ENCODE results near the gene CDKN3.
"Not testable (repeated sequence)": the region's sequence is repeated elsewhere in the genome, so short reads cannot be mapped to it uniquely, and the experiment has no call there.

The CDKN3 gene

DNA sequence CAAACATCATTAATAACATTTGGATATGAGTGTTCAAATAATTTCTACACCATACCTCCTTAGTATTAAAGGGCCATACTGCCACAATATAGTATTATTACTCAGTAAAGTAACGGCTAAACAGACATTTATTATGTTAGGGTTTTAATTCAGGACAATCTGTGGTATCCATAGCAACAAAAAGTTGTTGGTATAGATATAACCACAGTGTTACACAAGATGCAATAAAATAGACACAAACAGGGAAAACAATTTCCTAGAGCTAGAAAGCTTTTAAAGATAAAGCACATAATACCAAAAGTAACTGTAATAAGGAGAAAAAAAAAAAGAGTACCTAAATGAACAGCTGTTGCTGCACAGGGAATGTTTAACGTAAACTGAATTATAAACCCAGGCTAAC is 28.3 kb downstream of the CDKN3 start:
- no peak for DNase-seq

DNA sequence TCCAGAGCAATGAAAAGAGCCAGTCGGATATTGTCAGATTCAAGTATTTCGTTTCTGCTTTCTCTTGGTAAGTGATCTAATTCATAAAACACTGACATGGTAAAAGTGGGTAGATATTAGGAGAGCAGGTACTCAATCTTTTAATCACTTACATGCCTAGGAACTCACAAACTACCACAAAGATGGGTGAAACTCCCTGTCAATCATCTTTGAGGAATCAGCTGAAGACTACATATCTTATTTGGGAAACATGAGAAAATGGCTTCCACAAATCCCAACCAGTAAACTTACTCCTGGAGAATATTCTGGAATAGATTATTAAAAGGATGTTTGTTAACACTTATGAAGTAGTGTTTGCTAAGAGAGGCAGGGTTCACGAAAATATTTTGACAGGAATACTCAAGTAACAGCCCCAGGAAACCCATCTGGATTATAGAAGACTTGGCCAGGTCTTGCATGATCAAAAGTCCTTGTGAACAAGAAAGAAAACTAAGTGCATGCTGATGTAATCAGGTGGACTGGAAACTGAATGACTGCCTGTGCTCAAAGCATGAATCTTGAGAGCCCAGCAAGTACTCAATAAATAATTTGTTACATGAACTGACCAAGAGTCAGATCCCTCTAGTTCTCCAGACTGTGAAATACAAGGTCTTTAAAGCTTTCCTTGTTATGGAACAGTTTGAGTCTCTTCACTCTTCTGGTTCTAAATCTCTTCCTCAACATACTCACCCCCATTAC is 28.9 kb downstream of the CDKN3 start:
- no peak for DNase-seq

DNA sequence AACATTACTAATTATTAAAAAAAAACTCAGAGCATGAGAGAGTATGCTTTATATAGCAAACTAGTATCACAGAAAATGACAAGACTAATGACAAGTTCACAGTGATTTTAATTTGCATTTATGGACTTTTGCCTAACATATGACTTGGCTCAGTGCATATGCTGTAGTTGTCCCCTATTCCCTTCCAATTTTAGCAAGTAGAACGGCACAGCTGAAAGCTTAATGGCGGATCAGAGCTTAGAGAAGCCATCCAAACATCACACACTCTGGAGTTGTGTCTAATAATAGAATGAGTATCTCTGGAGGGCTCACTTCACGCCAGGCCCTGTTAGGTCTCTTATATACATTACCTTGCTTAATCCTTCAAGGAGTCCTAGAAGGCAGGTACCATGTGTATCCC is 31.1 kb downstream of the CDKN3 start:
- no peak for DNase-seq

DNA sequence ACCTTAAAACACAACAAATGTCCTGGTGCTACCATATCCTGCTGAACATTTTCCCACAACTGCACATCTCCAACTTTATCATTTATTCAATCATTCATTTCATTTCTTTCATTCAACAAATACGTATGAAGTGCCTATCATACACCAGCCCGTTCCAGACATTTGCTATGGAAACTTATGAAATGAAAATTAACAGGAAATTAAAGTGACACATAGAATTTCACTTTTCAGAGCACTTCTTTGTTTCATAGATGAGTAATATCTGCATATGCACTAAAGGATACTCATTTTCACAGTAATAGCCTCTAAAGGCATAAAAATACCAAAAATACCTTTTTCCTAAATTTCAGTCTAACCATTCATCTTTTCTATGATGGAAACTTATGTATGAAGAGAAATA is 31.7 kb downstream of the CDKN3 start:
- DNase-seq, result no peak

DNA sequence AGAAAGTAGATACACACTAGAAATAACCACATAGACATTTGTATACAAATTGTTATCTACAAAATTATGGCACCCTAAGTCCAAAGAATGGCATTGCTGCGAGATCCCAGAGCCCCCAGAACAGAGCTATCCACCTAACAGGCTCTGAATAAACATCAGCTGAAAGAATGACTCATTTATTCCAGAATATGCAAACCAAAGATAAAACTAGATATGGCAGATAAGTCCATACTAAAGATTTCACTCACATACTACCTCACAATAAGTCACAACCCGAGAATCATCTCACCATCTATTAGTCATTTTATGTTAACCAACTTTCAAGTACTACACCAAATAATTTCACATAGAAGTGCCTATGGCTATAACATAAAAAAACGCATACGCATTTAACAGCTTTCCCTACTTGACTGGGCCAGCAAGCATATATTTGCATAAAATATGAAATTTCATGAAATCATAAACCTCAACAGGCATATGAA is 38.7 kb downstream of the CDKN3 start:
- no peak for DNase-seq

DNA sequence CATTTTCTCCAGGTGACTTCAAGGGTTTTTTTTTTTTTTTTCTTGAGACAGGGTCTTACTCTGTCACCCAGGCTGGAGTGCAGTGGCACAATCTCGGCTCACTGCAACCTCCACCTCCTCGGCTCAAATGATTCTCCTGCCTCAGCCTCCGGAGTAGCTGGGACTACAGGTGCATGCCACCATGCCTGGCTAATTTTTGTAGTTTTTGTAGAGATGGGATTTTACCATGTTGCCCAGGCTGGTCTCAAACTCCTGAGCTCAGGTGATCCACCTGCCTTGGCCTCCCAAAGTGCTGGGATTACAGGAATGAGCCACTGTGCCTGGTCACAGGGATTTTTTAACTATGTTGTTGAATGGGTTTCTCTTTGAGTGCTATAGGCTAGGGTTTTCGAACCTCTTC is 41.1 kb downstream of the CDKN3 start:
- not testable (repeated sequence) for DNase-seq

DNA sequence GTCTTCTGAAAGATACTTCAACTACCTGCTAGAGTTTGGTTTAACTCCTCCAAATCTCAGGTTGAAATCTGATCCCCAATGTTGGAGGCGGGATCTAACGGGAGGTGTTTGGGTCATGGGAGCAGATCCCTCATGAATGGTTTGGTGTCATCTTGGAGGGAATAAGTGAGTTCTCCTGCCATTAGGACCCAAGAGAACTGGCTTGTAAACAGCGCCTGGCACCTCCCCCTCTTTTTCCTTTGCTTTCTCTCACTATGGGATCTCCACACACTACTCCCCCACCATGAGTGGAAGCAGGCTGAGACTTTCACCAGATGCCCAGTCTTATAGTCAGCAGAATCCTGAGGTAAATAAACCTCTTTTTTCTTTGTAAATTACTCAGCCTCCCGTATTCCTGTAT is 41.9 kb downstream of the CDKN3 start:
- DNase-seq, result no peak

DNA sequence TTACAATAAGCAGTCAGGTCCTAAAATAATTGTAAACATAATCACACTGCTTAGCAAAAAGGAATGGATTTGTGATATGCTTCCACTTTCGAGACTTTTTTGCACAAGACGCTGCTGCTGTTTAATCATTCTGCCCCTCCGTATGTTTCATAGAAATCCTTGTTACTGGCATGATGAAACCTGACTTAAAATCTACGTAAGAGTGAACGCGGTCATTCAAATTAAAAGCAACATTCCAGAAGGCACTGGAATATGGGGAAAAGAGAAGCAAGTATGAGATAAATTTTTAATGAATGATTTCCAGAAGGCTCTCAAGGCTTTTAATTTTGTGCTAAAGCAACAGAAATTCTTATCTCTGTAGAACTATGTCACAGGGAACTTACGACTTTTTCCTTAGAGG is 43.2 kb downstream of the CDKN3 start:
- no peak for DNase-seq

DNA sequence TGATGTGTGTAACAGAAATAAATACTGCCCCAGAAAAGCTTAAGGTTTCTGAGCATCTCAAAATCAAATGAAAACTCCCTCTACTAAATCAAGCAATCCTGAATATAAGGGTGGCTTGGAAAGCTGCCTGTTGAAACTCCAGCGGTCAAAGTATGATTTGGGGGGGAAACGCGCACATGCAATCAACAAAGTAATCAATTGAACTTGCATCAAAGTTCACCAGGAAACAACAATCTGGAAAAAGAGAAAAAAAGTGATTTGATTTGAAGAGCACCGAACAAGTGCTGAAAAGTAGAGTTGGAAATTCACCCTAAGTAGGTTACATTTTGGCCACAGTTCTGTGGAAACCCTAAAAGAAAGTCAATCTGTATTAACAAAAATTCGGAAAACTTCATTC is 43.7 kb downstream of the CDKN3 start:
- DNase-seq, result no peak

DNA sequence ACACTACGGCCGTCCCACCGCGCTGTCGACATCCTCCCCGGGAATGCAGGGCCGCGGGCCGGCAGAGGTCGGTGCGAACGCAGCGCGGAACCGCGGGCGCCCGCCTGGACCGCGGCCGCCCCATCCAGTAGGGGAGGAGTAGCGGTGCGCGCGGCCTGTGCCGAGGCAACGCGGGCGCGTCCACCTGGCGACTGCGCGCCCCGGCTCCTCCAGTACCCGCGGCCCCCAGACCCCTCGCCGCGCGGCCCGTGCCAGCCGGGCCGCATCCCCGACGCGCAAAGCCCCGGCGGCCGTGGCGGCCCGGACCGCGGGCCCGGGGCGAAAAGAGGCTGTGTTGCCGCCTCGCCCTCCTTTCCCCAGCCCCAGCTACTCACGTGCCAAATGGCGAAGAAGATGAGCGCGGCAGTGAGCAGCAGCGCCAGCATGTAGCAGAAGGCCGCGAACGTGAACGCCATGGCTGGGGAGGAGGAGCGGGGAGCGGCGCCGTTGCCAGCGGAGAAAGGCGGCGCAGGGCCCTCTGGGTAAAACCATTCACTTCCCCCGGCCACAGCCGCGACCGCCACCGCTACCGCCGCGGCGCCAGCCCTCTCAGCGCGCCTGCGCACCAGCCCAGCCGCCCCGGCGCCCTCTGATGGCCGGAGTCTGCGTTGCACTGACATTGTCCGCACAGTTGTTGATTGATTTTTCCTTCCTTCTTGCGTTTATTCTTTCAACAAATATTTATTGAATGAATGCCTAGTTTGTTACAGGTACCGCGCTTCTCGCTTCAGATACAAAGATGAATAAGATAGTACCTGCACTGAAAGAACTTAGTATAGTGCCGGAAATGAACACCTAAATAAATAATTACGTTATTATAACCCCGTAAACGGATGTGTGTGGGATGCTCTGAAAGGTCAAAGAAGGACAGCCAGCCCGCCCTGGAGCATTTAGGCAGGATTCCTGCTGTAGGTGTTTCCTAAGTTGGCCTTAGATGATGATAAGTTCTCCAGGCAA is 44.4 kb downstream of the CDKN3 start, which contains the start of gene CNIH1:
Gene CNIH1 (minus strand): TSS at position 502 of the 996 bp plus-strand sequence. CDS start 47 bp downstream, at position 455.
- DNase-seq, result peak; percentile 80

DNA sequence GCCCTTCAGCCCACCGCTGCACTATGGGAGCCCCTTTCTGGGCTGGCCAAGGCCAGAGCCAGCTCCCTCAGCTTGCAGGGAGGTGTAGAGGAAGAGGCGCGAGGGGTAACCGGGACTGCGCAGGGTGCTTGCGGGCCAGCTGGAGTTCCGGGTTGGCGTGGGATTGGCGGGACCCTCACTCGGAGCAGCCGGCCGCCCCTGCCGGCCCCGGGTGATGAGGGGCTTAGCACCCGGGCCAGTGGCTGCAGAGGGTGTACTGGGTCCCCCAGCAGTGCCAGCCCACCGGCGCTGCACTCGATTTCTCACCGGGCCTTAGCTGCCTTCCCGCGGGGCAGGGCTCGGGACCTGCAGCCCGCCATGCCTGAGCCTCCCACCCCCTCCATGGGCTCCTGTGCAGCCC is 46.2 kb downstream of the CDKN3 start:
- not testable (repeated sequence) for DNase-seq

DNA sequence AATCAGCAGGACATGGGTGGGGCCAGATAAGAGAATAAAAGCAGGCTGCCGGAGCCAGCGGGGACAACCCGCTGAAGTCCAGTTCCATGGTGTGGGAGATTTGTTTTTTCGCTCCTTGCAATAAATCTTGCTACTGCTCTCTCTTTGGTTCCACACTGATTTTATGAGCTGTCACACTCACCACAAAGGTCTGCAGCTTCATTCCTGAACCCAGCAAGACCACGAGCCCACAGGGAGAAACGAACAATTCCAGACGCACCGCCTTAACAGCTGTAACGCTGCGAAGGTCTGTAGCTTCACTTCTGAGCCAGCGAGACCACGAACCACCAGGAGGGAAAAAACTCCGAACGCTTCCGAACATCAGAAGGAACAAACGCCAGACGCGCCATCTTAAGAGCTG is 47.2 kb downstream of the CDKN3 start:
- no peak for DNase-seq

DNA sequence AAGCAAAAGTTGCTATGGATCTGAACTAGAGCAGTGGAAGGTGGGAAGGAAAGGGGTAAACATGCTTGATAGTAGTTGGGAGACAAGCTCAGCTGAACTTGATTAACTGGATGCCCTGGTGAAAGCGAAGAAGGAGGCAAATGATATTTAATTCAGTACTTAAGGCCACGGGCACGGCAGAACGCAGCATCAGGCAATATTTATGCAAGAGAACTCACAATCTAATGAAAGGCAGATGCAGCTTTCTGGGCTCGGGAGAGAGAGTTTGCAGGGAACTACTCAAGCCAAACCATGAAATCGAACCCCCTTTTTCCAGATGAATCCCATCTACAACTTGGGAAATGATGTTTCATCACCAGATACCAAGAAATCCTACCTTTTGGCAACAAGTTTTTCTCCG is 47.9 kb downstream of the CDKN3 start:
- DNase-seq, result no peak

DNA sequence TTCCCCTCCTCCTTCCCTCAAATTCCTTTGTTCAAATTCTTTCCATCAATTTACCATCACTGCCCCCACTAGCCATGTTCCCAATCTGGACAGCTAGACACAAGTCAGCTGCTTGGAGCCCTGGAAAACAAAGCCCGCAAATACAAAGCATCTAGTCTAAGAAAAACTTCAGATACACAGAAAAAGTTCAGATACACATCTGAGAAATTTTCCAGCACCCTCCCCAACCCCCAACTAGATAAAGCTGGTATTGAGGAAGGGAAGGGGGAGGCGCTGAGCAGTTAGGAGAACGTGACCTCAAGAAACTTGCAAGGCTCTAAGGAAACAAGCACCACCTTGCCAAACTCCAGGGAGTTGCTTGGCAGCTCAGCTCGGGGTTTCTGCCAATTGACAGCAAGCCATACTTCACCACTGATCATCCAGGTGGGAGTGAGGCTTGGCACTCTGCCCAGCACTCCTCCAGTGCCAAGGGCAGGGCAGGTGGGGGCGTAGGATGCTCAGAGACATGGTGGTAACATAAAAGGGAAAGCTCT is 49.4 kb downstream of the CDKN3 start:
- DNase-seq, result no peak

DNA sequence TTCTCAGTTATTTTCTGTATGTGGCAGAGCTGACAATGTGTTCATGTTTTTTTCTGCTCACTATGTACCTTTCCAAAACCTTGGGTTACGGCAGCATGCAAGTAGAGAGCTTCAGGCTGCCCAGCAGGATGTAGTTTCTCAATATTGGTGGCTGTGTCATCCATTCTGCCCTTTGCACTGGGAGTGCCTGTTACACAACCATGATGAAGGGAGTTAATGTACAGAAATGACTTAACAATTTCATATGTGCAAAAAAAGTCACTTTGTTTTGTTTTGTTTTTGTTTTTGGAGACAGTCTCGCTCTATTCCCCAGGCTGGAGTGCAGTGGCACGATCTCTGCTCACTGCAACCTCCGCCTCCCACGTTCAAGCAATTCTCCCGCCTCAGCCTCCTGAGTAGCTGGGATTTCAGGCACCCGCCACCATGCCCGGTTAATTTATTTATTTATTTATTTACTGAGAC is 50.5 kb downstream of the CDKN3 start:
- no peak for DNase-seq

DNA sequence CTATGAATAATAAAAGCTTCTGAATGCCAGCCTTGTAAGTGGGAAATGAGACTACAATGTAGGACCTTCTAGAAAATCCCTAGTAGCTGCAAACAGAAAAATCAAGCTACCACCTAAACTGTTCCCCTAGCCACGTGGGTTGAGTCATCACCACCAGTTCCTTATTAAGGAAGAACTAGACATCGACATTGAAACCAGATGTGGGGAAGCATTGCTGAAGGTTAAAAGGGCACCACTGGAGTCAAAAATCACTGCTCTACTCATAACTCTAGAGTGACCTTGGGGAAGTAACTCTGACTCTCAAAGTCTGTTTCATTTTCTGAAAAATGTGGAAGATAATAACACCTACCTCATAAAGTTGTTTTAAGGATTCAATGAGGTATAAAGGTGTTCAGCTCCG is 53.7 kb downstream of the CDKN3 start:
- no peak for DNase-seq

DNA sequence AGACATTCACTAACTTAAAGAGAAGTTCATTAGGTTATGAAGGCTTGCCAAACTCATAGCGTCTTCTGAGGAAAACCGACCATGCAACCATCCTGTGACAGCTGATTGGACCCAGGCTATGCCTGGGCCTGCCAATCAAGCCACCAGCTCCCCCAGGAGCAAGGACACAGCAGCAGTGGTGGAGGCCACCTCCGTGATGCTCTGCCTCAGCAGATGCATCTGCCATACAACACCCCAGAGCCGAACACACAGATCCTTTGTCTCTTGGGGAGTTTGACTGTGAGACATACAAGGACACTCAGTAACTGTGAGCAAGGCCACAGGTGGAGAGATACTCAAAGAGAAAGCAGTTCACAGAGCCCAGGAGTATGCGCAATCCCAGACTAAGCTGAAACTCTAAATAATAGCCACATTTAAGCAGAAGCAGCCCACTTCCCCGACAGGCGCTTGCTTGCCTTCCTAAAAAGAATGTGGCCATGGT is 54.4 kb downstream of the CDKN3 start:
- DNase-seq, result no peak

DNA sequence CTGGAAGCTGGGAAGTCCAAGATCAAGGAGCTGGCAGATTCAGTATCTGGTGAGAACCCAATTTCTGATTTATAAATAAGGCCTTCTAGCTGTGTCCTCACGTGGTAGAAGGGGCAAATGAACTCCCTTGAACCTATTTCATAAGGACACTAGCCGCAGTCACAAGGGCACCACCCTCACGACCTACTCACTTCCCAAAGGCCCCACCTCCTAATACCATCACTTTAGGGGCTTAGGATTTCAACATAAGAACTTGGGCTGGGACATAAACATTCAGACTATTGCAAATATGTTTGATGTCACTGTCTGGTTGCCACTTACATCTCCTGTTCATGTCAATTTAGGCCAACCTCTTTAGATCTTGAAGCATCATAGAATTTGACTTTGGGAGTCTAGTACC is 55.2 kb downstream of the CDKN3 start:
- no peak for DNase-seq

DNA sequence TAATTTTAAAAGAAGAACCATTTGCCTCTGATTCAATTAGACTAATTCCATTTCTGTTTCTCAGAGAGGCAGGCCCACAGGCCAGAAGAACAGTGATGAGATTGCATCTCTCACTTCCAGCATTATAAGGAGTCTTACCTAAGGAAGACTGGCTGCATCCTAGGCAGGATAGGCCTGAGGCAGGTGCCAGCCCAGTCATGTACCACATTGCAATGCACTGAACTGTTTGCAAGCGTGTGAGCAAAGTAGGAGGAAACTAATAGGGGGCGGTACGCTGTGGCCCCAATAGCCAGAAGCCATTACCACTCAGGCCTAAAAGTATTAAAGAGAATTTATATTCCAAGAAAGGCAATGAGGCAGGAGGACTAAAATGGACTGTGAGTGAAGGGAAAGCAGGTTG is 56.4 kb downstream of the CDKN3 start:
- DNase-seq, result no peak

DNA sequence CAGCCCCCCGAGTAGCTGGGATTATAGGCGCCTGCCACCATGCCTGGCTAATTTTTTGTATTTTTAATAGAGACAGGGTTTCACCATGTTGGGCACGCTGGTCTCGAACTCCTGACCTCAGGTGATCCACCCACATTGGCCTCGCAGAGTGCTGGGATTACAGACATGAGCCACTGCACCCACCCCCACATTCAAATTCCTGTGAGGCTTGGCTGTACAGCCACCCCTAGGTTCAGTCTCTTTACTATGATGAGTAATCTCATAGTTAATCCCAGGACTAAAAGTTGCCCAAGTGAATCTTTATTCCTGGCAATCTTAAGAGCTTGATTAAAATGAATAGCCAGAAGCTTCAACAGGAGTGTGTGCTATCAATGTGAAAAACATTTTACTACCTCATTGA is 57.2 kb downstream of the CDKN3 start:
- DNase-seq, result not testable (repeated sequence)

DNA sequence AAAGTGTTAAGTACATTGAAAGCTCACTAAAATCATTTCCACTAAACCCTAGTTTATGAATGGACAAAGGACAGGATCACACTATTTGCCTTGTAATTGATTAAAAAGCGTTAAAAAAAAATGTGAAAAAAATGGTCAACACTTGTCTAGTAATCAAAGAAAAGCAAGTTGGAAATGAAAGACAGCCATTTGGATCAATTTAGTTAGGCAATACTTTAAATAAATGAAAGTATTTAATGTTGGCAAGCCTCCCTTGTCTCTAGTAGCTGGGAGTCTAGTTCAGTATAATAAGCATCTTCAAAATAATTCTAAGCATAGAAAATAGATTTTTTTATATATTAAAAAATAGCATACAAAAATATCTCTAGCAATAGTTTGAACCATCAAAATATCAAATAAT is 58.6 kb downstream of the CDKN3 start:
- no peak for DNase-seq

DNA sequence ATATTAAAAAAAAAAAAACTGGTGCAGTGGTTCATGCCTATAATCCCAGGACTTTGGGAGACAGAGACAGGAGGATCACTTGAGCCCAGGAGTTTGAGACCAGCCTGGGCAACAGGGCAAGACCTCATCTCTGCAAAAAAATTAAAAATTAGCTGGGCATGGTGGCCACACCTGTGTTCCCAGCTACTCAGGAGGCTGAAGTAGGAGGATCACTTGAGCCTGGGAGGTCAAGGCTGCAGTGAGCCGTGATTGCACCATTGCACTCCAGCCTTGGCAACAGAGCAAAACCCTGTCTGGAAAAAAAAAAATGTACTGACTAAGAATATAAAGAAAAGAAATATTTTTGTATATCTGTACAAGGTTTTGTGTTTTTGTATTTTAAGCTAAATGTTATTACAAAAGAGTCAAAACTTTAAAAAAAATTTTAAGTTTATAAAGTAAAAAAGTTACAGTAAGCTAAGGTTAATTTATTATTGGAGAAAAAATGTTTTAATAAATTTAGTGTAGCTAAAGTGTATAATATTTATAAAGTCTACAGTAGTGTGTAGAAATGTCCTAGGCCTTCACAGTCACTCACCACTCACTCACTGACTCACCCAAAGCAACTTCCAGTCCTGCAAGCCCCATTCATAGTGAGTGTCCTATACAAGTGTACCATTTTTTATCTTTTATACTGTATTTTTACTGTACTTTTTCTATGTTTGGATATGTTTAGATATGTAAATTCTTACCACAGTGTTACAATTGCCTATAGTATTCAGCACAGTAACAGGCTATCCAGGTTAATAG is 60.2 kb downstream of the CDKN3 start:
- not testable (repeated sequence) for DNase-seq

DNA sequence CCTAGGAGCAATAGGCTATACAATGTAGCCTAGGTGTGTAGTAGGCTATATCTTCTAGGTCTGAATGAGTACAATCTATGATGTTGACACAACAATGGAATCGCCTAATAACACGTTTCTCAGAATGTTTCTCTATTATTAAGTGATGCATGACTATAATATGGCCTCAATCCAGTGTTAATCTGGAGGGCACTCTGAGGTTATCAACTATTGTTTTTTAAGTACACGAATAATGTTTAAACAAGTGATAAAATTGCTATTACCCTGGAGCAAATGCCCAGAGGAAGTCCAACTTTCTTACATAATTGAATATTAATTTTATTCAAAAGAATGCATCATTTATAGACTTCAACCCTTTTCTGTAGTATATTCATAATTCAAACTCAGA is 60.8 kb downstream of the CDKN3 start:
- no peak for DNase-seq
